22Rv1 (cell line): ENCODE results near the gene RTF2.
"Not testable (repeated sequence)": the region's sequence is repeated elsewhere in the genome, so short reads cannot be mapped to it uniquely, and the experiment has no call there.

Experiments
- H3K27ac ChIP-seq: fragments of 450-650 bp; 2 replicates; pipeline ENCODE4 v1.5.1; 2017
- ZFX ChIP-seq: fragments of 450-650 bp; IDR thresholded peaks from 2 replicates; pipeline ENCODE4 v1.6.1; 2017; ENCODE audit warnings: antibody characterized with exemption, borderline replicate concordance
- TF ChIP-seq, protein P1 (sequence below): fragments of 450-650 bp; IDR thresholded peaks from 2 replicates; pipeline ENCODE4 v1.5.1; 2017; ENCODE audit warnings: mild to moderate bottlenecking

The RTF2 gene

DNA sequence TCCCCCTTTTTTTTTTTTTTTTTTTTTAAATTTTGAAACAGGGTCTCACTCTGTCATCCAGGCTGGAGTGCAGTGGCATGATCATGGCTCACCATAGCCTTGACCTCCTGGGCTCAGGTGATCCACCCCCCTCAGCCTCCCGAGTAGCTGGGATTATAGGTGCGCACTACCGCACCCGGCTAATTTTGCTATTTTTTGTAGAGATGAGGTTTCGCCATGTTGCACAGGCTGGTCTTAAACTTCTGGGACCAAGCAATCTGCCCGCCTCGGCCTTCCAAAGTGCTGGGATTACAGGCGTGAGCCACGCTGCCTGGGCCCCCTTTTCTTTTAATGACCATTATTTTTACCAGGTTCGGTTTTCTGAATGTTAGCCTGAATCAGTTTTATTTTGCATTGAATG, 51.1 kb downstream of the RTF2 start:
- TF ChIP-seq, protein P1, sequence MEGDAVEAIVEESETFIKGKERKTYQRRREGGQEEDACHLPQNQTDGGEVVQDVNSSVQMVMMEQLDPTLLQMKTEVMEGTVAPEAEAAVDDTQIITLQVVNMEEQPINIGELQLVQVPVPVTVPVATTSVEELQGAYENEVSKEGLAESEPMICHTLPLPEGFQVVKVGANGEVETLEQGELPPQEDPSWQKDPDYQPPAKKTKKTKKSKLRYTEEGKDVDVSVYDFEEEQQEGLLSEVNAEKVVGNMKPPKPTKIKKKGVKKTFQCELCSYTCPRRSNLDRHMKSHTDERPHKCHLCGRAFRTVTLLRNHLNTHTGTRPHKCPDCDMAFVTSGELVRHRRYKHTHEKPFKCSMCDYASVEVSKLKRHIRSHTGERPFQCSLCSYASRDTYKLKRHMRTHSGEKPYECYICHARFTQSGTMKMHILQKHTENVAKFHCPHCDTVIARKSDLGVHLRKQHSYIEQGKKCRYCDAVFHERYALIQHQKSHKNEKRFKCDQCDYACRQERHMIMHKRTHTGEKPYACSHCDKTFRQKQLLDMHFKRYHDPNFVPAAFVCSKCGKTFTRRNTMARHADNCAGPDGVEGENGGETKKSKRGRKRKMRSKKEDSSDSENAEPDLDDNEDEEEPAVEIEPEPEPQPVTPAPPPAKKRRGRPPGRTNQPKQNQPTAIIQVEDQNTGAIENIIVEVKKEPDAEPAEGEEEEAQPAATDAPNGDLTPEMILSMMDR: no peak
- no peak for TF ChIP-seq ZFX
- no peak overlapping the region for H3K27ac ChIP-seq

DNA sequence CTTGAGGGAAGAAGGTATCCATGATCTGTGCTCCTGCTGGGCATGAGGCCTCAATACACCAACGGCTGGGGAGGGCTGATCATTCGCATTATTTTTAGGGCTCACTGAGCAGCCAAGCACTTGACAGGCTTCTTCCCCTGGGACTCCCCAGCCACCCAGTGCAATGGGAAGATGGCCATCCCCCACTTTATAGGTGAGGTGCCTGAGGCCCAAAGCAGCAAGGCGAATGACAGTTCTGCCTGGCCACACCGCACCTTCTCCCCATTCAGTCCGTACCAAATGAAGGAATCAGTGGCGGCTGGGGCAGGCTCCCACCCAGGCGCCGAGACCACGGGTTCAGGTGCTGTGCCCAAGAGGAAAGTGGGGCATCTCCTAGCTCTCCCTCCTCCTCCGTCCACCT, 51.8 kb downstream of the RTF2 start:
- H3K27ac ChIP-seq: no peak overlapping the region
- TF ChIP-seq ZFX: no peak
- TF ChIP-seq, protein P1: no peak

GRCh38 chr20:56520746-56521354, 52.4 kb downstream of the RTF2 start:
- H3K27ac ChIP-seq: not testable (repeated sequence)

- no peak overlapping the region for H3K27ac ChIP-seq
- TF ChIP-seq, protein P1: no peak
- no peak for TF ChIP-seq ZFX
Observed at GRCh38 chr20:56522311-56522710, 53.9 kb downstream of the RTF2 start.

GRCh38 chr20:56524444-56524843, 56.0 kb downstream of the RTF2 start, which contains the start of gene FAM209A:
Gene FAM209A, plus strand, starts transcription at chr20:56524744. Its CDS starts 65 bp downstream, at chr20:56524809.
- not testable (repeated sequence) for H3K27ac ChIP-seq

GRCh38 chr20:56527521-56527920, 59.1 kb downstream of the RTF2 start:
- H3K27ac ChIP-seq: no peak overlapping the region
- TF ChIP-seq ZFX: no peak
- TF ChIP-seq, protein P1: no peak

GRCh38 chr20:56532946-56533345, 64.5 kb downstream of the RTF2 start, which contains the start of gene FAM209B:
Gene FAM209B, plus strand, starts transcription at chr20:56533246. Its CDS starts 96 bp downstream, at chr20:56533342.
- not testable (repeated sequence) for H3K27ac ChIP-seq

GRCh38 chr20:56537997-56538396, 69.6 kb downstream of the RTF2 start:
- no peak overlapping the region for H3K27ac ChIP-seq
- no peak for TF ChIP-seq ZFX
- TF ChIP-seq, protein P1: no peak

- TF ChIP-seq, protein P1: no peak
- TF ChIP-seq ZFX: no peak
- no peak overlapping the region for H3K27ac ChIP-seq
Observed at GRCh38 chr20:56540415-56540814, 72.0 kb downstream of the RTF2 start.
